Retinal pigment epithelial cell (primary cell): ENCODE results near the gene NEK9.
A peak's percentile ranks its signal among the peaks of the same experiment; 100 is the strongest.

Experiments used
- DNase-seq: peaks from one replicate; pipeline ENCODE4 v3.0.0-alpha.2; 2010; ENCODE audit warnings: low read depth
- H3K4me3 ChIP-seq: 2 replicates; pipeline ENCODE4 v1.5.1; 2011; ENCODE audit warnings: mild to moderate bottlenecking, low read length, control low read depth, moderate library complexity
- CTCF ChIP-seq: conservative IDR thresholded peaks from 2 replicates; pipeline ENCODE4 v1.5.1; 2011; ENCODE audit warnings: low read depth, low read length, control low read depth, inconsistent platforms

NEK9 gene

GRCh38 chr14:75126121-75126544, 715 bp downstream of the NEK9 start:
- no peak for DNase-seq
- H3K4me3 ChIP-seq = peak overlapping the region; percentile 64

GRCh38 chr14:75125617-75126016, 1.2 kb downstream of the NEK9 start:
- peak overlapping the region; percentile 64 for H3K4me3 ChIP-seq
- DNase-seq = peak; percentile 26
- TF ChIP-seq CTCF = no peak

More at GRCh38 chr14:75126121-75126544, 715 bp downstream of the NEK9 start:
- TF ChIP-seq CTCF = no peak

GRCh38 chr14:75123991-75124390, 2.9 kb downstream of the NEK9 start:
- DNase-seq = peak; percentile 25
- no peak overlapping the region for H3K4me3 ChIP-seq

GRCh38 chr14:75121552-75121951, 5.3 kb downstream of the NEK9 start:
- no peak for TF ChIP-seq CTCF
- H3K4me3 ChIP-seq = no peak overlapping the region
- no peak for DNase-seq

More at GRCh38 chr14:75123991-75124390, 2.9 kb downstream of the NEK9 start:
- no peak for TF ChIP-seq CTCF

- H3K4me3 ChIP-seq = no peak overlapping the region
- DNase-seq = no peak
- TF ChIP-seq CTCF = no peak
These were observed 6.1 kb downstream of the NEK9 start for GRCh38 chr14:75120541-75121291.

- no peak overlapping the region for H3K4me3 ChIP-seq
- DNase-seq = no peak
- no peak for TF ChIP-seq CTCF
These were observed 7.8 kb downstream of the NEK9 start for GRCh38 chr14:75119056-75119455.

GRCh38 chr14:75113932-75114539, 12.8 kb downstream of the NEK9 start:
- H3K4me3 ChIP-seq = no peak overlapping the region
- no peak for DNase-seq
- TF ChIP-seq CTCF = no peak
